Activated naive CD4-positive, alpha-beta T cell treated with anti-CD3 and anti-CD28 coated beads, Interleukin-2, amount 50 U/mL, for 72 hours (primary cell): Measurements from ENCODE around the gene KLHL25. TPM values are rescaled to one million over a fixed set of nuclear protein-coding genes. Genes with fewer than 3 reads are reported as not detected.

Experiments used
- ATAC-seq, 2 donors: fragments of 150-1000 bp; cut with Tn5 transposase; 2 replicates each; pipeline ENCODE4 v1.10.0; 2021; ENCODE audit warnings: mild to moderate bottlenecking in 2 of 2, moderate library complexity in 2 of 2
- DNase-seq, 2 donors: peaks; one replicate each; pipeline ENCODE4 v3.0.0; 2021 to 2022; ENCODE audit warnings: low spot score in 2 of 2
- H3K27ac Mint-ChIP-seq, 2 donors: one replicate each; pipeline ENCODE4 v1.8.0; 2022; ENCODE audit warnings: mild to moderate bottlenecking in 2 of 2, mixed read lengths in 2 of 2
- H3K36me3 Mint-ChIP-seq, 2 donors: one replicate each; pipeline ENCODE4 v1.8.0; 2022; ENCODE audit warnings: mixed read lengths in 2 of 2
- H3K9me3 Mint-ChIP-seq, 2 donors: one replicate each; pipeline ENCODE4 v1.8.0; 2022; ENCODE audit warnings: mixed read lengths in 2 of 2
- total RNA-seq, 2 donors: library from RNA; stranded (reverse); gene quantifications; one replicate each; pipeline ENCODE4 v1.2.3, GENCODE V29; 2022

The KLHL25 gene
- total RNA-seq, 2 donors from 2014 or later: 6.0 to 9.2 TPM

- Mint-ChIP-seq H3K9me3 (no peaks in the 10 kb centered on the region), H3K36me3 (peaks cover 0 to 8% of the 10 kb centered on the region in 2 donors), H3K27ac (peak overlapping the region in 1 of 2 donors; percentile 46)
- DNase-seq: peak in 1 of 2 donors; percentile 51
- no peak for ATAC-seq
Observed at GRCh38 chr15:85788771-85789495, 5.8 kb downstream of the KLHL25 start.

DNA sequence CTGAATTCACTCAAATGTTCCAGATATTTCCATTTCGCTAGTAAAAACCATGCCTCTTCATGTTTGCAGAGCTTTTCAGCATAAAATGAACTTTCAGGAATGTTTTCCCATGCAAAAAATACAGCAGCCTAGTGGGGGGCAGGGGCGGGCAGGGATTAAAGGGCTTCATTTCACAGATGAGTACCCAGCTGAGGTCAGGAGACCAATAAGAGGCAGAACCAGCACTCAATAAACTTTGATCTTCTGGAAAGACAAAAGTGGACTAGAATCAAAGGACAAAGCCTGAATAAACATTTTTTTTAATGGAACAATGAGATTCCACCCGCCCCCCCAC, 8.0 kb downstream of the KLHL25 start:
- H3K36me3 Mint-ChIP-seq: no peaks in the 10 kb centered on the region
- no peak for DNase-seq
- H3K27ac Mint-ChIP-seq: no peak overlapping the region
- ATAC-seq: no peak
- H3K9me3 Mint-ChIP-seq: no peaks in the 10 kb centered on the region

- H3K27ac Mint-ChIP-seq: peak overlapping the region; percentile 79 to 81
- H3K36me3 Mint-ChIP-seq: no peaks in the 10 kb centered on the region
- peak in 1 of 2 donors; percentile 14 for DNase-seq
- ATAC-seq: peak; percentile 25 to 46
- no peaks in the 10 kb centered on the region for H3K9me3 Mint-ChIP-seq
Observed at GRCh38 chr15:85785887-85786780, 8.6 kb downstream of the KLHL25 start.

DNA sequence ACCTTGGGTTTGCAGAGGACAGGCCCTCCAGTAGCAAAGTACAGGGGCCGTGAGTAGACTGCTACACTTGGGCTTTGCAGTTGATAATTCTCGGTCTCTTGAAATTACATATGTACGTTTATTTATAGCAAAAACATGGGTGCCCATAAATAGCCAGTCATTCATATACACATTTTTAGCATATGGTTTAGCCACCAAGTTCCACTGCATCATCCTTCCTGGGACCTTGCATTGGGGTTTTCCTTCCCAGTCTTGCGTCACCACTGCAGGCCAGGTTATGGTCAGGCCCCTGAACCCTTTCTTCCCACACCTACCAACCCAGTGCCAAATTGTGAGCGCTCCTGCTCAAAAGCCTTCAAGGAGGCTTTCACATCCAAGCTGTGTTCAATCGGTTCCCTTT, 12.7 kb downstream of the KLHL25 start:
- Mint-ChIP-seq H3K9me3 (no peaks in the 10 kb centered on the region), H3K36me3 (peaks cover 0 to 6% of the 10 kb centered on the region in 2 donors), H3K27ac (peak overlapping the region; percentile 47 to 65)
- DNase-seq (no peak), ATAC-seq (peak in 1 of 2 donors; percentile 39)

DNA sequence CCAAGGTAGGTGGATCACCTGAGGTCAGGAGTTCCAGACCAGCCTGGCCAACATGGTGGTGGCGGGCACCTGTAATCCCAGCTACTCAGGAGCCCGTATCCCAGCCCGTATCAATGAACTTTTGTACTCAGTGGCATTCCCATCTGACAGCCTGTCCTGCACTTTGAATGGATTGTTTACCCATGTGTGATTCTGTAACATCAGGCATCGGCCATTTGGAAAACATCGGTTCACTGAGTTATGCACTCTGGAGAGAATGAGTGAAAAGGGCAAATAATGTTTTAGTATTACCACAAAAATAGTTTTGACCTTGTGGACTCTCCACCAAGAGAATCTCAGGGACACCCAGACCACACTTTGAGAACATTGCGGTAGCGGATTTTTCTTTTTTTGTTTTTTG, 13.6 kb downstream of the KLHL25 start:
- H3K36me3 Mint-ChIP-seq: peaks cover 0 to 6% of the 10 kb centered on the region in 2 donors
- DNase-seq (no peak), ATAC-seq (no peak)
- H3K9me3 Mint-ChIP-seq: no peaks in the 10 kb centered on the region
- no peak overlapping the region for H3K27ac Mint-ChIP-seq

DNA sequence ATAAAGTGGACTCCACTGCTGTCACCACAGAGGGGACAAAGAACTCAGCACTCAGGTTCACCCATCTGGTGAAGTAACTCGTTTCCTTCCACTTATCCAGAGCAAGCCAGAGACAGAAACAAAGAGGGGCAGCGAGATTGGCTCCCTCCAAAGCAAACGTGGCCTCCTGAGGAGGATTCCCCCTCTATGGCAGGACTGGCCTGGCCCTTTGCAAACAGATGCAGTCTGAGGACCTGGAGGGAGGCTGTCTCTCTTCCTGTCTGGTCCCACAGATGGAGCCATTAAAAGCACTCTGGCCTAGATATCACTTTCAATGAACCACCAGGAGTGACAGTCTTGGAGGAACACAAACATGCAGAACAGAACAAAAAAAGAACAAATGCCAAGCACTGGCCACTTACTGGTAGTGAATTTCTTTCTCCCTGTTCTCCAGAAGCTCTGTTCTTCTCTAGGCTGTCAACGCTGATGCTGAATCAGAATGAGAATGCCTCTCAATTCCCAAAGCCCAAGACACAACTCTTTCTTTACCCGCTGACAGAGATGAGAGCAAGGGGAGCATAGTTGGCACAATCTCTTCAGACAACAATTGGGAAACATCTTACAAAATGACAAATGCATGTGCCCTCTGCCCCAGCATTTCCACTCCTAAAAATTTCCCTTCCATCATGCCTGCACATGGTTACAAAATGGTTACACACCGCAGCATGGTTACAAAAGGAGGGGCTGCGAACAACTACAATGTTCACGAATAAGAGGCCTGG, 14.3 kb downstream of the KLHL25 start:
- ATAC-seq (no peak), DNase-seq (no peak)
- Mint-ChIP-seq H3K36me3 (peaks cover 0 to 6% of the 10 kb centered on the region in 2 donors), H3K27ac (no peak overlapping the region), H3K9me3 (no peaks in the 10 kb centered on the region)

DNA sequence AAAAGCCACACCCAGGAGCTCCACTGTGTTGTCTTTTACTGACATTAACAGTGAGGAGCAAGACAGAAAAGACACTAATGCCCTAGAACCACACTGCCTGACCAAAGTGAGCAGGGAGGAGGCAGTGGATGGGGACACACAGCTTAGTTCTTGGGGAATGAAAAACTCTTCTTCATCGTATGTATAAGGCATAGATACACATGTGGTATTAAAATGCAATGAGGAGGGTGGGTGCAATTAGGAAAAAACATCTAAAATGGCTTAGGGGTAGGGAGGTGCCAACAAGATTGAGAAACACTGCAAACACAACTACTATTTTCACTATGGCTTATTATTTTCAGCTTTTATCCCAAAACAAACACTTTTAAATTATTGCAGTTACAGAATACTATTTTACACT, 15.5 kb downstream of the KLHL25 start:
- no peak for ATAC-seq
- Mint-ChIP-seq H3K27ac (no peak overlapping the region), H3K36me3 (peaks cover 0 to 6% of the 10 kb centered on the region in 2 donors), H3K9me3 (no peaks in the 10 kb centered on the region)
- DNase-seq: no peak

GRCh38 chr15:85778107-85778776, 16.5 kb downstream of the KLHL25 start:
- H3K9me3 Mint-ChIP-seq: no peaks in the 10 kb centered on the region
- H3K36me3 Mint-ChIP-seq: peaks cover 0 to 6% of the 10 kb centered on the region in 2 donors
- no peak for DNase-seq
- H3K27ac Mint-ChIP-seq: peak overlapping the region in 1 of 2 donors; percentile 66
- no peak for ATAC-seq

DNA sequence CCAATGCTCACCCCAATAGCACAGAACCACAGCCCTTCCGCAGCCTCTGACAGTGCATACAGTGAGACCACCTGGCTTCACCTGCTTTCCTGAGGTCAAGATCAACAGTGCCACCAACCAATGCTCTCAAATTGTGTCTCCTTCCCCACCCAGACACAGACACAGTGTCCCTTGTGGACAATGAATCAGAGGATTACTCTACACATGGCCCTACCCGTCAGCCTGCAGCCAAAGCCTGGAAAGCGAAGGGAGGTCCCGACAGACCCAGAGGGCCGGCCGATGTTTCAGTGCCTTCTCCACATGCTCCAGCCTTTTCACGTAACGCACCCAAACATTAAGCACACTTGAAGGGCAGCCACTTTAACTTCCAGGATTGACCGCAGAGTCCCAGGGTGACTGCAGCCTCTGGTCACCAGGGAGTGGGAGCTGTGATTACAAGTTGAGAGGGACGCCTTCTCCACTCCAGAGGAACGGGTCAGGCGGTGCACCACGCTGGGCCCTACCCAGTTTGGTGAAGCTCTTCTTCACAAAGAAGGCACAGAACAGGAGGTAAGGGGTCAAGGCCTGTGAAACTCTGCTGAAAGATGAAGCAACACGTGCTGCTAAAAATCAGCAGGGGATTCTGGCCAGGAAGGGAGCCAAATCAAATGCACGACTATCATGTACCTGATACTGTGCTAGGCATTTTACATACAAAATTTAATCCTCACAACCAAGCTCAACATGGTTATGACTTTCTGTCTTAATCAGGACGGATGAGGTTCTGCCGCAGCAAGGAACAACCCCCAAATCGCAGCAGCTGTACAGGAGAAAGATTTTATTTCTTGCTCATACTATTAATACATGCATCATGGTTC, 17.2 kb downstream of the KLHL25 start:
- no peaks in the 10 kb centered on the region for H3K9me3 Mint-ChIP-seq
- peaks cover 0 to 6% of the 10 kb centered on the region in 2 donors for H3K36me3 Mint-ChIP-seq
- peak overlapping the region in 1 of 2 donors; percentile 30 for H3K27ac Mint-ChIP-seq
- no peak for ATAC-seq
- DNase-seq: no peak

- no peaks in the 10 kb centered on the region for H3K36me3 Mint-ChIP-seq
- no peak overlapping the region for H3K27ac Mint-ChIP-seq
- ATAC-seq (no peak), DNase-seq (no peak)
- no peaks in the 10 kb centered on the region for H3K9me3 Mint-ChIP-seq
Observed at GRCh38 chr15:85773970-85774369, 20.8 kb downstream of the KLHL25 start.

DNA sequence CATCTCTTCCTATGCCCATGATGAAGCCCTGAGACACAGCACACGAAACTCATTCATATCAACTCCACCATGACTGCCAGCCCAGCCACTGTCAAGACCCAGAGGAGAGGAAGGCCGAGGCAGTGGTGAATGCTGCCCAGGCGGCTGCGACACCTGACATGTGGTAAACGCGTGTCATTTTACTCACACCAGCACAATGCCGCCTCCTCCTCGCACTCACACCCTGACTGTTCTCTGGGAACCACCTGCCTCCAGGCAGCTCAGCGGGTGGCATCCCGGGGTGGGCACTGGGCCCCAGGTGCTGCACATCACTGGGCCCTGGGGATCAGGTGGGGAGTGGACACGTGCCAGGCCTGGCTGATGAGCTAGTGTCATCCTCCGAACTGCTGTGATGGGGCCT, 21.5 kb downstream of the KLHL25 start:
- DNase-seq: no peak
- Mint-ChIP-seq H3K27ac (peak overlapping the region; percentile 62), H3K36me3 (no peaks in the 10 kb centered on the region), H3K9me3 (no peaks in the 10 kb centered on the region)
- peak in 1 of 2 donors; percentile 18 for ATAC-seq

DNA sequence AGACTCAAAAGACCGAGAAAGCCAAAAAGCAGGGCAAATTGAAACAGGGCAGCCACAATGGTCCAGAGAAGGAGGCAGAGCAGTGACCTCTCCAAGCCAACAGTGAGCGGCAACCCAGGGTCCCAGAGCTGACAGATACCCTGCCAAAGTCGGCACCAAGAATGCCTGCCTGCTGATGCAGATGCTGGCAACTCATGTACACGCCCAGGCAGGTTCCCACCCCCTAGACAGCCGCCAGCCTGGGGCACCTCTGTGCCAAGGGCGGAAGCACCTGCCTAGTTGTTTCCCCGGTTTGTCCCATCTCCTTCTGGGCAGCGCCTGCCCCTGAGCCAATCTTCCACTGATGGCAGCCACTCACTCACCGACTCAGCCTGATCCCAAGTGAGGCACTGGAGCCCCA, 22.1 kb downstream of the KLHL25 start:
- Mint-ChIP-seq H3K27ac (peak overlapping the region; percentile 62 to 72), H3K9me3 (no peaks in the 10 kb centered on the region), H3K36me3 (no peaks in the 10 kb centered on the region)
- ATAC-seq (no peak), DNase-seq (no peak)

DNA sequence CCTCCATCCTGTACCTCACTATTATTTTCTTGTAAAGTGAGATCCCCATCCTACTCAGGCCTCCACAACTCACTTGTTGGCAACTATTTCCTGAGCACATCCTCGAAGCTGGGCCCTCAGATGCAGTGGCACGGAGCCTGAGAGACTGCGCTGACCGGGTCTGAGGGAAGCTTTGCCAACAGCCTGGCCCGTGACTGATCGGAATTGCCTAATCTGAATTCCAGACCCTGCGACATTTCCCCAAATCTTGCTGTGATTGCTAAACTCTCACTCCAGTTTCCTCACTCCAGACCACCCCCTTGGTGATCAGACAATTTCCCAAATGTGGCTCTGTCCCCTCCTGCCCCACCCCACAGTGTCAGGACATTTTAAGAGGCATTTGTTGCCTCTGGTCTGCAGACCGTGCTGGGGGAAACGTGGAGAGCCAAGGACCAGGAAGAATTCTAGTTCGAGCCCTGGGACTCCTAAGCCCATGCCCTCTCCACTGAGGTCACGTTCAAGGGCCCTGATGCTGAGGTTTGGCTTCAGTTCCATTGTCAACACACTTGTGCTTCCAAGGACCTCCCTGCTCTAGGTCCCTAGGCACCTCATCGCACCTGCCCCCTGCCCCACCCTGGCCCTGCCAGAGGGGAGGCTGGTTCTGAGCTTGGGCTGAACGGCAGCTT, 22.8 kb downstream of the KLHL25 start:
- no peaks in the 10 kb centered on the region for H3K9me3 Mint-ChIP-seq
- ATAC-seq: no peak
- no peak for DNase-seq
- H3K27ac Mint-ChIP-seq: peak overlapping the region; percentile 62 to 72
- no peaks in the 10 kb centered on the region for H3K36me3 Mint-ChIP-seq

DNA sequence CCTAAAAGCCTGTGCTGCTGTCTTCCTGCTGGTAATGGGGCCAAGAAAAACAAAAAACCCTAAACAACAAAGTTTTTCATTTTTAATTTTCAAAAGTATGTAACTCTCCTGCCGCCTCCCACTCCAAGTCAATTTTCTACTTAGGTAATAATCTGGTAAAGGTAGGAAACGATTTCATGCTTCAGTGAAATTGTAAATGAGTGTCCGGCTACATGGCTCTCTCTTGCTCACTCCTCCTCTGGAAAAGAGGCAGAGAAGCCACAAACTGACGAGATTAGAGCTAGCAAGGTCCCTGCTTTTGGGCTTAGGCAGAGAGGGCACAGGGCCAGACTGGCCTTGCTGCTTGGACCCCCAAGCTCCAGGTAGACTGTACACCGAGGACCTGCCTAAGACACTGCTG, 23.5 kb downstream of the KLHL25 start:
- no peak for DNase-seq
- Mint-ChIP-seq H3K27ac (peak overlapping the region; percentile 3 to 55), H3K9me3 (no peaks in the 10 kb centered on the region), H3K36me3 (no peaks in the 10 kb centered on the region)
- no peak for ATAC-seq
